ENCODE results near the gene CWF19L1. TPM values are rescaled to one million over a fixed set of nuclear protein-coding genes. Genes with fewer than 3 reads are reported as not detected.

CWF19L1 gene
- total RNA-seq (ENCODE audit: low replicate concordance) = 18.4 and 25.1 TPM in 2 replicates
- long read RNA-seq, transcript CWF19L1-201 (14 exons, 1,815 nt) = major isoform, 19 of 42 reads
- long read RNA-seq, partial matches to known transcripts = 8 of 42 reads
- long read RNA-seq, other reads (novel, unspliced or antisense) = 15 of 42 reads

DNA sequence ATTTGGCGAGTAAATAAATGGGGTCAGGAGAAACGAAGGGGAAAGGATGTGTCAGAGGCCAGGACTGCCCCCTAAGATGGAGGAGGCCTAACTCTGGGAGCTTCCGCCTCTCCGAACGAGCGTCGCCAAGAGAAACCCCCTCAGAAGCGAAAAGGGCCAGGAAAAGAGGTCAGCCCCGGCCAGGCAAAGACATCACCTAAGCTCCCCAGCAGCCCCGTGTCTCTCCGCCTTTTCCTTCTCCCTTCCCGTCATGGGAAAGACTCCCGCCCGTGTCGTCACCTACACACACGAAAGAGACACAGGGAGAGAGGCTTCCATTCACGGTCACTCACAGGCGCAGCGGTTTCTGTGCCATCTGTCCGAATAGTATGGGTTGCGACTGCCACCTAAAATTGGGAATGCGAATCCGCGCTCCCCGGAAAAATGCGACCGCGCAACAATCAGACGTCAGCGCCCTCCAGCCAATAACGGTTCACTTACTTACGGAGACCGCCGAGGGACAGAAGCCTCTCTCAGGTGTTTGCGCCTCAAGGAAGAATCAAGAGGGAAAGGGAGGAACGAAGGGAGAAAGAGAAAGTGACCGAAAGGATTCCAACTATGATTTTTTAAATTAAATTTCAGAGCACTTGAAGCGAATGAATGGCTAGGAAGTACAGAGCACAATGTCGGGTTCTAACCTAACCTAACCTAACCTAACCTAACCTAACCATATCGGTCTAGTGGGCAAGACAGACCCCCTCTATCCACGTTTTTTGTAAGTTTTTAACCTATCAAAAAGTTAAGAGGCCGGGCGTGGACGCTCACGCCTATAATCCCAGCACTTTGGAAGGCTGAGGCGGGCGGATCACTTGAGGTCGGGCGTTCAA lies at the start of gene CWF19L1:
Gene CWF19L1 (minus strand): TSS at position 400 of the 866 bp plus-strand sequence. CDS start 45 bp downstream, at position 355.
- Mint-ChIP-seq H3K36me3 (peaks cover 6% of the 10 kb centered on the region), H3K4me1 (ENCODE audit: unreplicated experiment) (peaks cover 5% of the 10 kb centered on the region), H3K9me3 (no peaks in the 10 kb centered on the region), H3K4me3 (peak within 1 kb of the TSS; percentile 99), H3K27ac (peak within 1 kb of the TSS; percentile 96), H3K27me3 (no peaks in the 10 kb centered on the region)
- TF ChIP-seq, protein P1, sequence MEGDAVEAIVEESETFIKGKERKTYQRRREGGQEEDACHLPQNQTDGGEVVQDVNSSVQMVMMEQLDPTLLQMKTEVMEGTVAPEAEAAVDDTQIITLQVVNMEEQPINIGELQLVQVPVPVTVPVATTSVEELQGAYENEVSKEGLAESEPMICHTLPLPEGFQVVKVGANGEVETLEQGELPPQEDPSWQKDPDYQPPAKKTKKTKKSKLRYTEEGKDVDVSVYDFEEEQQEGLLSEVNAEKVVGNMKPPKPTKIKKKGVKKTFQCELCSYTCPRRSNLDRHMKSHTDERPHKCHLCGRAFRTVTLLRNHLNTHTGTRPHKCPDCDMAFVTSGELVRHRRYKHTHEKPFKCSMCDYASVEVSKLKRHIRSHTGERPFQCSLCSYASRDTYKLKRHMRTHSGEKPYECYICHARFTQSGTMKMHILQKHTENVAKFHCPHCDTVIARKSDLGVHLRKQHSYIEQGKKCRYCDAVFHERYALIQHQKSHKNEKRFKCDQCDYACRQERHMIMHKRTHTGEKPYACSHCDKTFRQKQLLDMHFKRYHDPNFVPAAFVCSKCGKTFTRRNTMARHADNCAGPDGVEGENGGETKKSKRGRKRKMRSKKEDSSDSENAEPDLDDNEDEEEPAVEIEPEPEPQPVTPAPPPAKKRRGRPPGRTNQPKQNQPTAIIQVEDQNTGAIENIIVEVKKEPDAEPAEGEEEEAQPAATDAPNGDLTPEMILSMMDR (conservative IDR thresholded peaks at IDR 0.05) = no peak
- peak; percentile 84 for DNase-seq (ENCODE audit: extremely low spot score, unreplicated experiment)

DNA sequence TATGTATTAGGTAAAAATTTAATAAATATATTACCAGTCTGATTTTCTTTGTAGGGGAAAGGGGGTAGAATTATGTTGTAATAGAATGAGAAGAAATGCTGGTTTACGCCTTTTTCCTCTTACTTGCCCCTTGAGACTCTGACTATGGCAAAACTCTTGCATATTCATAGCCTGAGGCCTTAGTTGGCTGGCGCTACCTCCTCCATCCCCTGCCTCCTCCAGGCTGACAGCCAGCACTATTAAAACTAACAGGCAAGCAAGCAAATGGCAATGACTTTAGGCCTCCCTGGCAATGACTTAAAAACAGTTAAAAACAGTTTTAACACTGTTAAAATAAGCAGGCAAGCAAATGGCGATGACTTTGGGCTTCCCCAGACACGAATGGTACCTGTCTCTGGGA lies 48.2 kb upstream of the CWF19L1 start:
- H3K36me3 Mint-ChIP-seq = no peaks in the 10 kb centered on the region
- H3K27me3 Mint-ChIP-seq = peaks cover 73% of the 10 kb centered on the region
- TF ChIP-seq, protein P1 (conservative IDR thresholded peaks at IDR 0.05) = no peak
- no peak overlapping the region for H3K4me3 Mint-ChIP-seq
- H3K27ac Mint-ChIP-seq = no peak overlapping the region
- DNase-seq (ENCODE audit: extremely low spot score, unreplicated experiment) = no peak
- no peaks in the 10 kb centered on the region for H3K9me3 Mint-ChIP-seq
- H3K4me1 Mint-ChIP-seq (ENCODE audit: unreplicated experiment) = no peaks in the 10 kb centered on the region

DNA sequence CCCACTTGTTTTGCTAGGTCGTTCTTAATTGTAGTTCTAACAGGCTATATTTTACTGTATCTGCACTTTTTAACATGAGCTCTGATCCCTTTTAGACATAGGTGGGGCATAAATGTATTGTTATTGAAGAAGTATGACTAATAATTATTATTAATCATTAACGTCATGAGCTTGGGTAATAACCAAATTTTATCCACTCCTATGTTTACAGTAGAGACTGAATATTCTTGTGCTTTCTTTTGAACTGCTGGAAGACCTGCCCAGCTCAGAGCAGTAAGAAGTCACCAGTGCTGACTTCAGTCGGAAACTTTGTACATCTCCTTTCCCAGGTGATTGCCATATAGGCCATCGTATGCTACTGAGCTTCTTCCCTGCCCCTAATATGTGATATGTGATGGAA lies 43.9 kb upstream of the CWF19L1 start:
- H3K4me1 Mint-ChIP-seq (ENCODE audit: unreplicated experiment) = no peaks in the 10 kb centered on the region
- H3K4me3 Mint-ChIP-seq = no peak overlapping the region
- no peak overlapping the region for H3K27ac Mint-ChIP-seq
- TF ChIP-seq, protein P1 (conservative IDR thresholded peaks at IDR 0.05) = no peak
- H3K36me3 Mint-ChIP-seq = no peaks in the 10 kb centered on the region
- DNase-seq (ENCODE audit: extremely low spot score, unreplicated experiment) = no peak
- H3K9me3 Mint-ChIP-seq = no peaks in the 10 kb centered on the region
- peaks cover 73% of the 10 kb centered on the region for H3K27me3 Mint-ChIP-seq

DNA sequence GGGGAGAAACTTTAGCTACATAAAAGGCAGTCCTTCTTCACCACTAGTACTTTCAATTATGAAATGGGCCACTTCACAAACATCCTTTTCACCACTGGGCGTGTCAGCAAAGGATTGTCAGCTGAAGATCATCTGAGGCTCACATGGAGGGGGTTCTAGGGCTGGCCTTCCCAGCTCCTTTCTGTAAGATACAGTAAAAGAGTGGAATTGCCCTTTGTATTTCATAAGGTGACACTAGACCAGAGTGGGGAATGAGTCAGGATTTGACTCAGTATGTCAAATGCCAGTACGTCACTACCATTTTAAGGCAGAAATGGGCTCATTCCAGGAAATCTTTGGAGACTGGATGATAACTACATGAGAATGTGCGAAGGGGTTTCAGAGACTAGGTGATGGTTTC lies 40.2 kb upstream of the CWF19L1 start:
- Mint-ChIP-seq H3K27me3 (peaks cover 56% of the 10 kb centered on the region), H3K36me3 (no peaks in the 10 kb centered on the region), H3K4me1 (ENCODE audit: unreplicated experiment) (peaks cover 5% of the 10 kb centered on the region), H3K27ac (no peak overlapping the region), H3K4me3 (no peak overlapping the region), H3K9me3 (no peaks in the 10 kb centered on the region)
- TF ChIP-seq, protein P1 (conservative IDR thresholded peaks at IDR 0.05) = no peak
- DNase-seq (ENCODE audit: extremely low spot score, unreplicated experiment) = no peak

DNA sequence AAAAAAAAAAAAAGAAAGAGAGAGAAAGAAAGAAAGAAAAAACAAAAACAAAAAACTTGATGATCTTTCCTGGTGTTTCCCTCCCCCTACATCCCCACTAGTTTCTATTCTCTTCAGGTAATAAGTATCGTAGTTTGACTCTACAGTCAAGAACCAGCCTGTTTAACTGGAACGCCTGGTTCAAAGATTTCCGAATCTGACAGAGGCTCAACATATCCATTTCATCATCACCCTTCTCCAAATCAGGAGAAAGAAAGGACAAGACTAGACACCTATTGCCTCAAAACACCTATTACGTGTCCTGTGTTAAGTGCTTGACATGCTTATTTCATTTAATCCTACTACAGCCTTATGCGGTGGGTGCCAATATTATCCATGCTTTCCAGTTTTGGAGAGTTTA lies 39.4 kb upstream of the CWF19L1 start:
- peaks cover 47% of the 10 kb centered on the region for H3K27me3 Mint-ChIP-seq

More for the DNA sequence above, 39.4 kb upstream of the CWF19L1 start:
- H3K27ac Mint-ChIP-seq = peak overlapping the region; percentile 37
- no peak for DNase-seq (ENCODE audit: extremely low spot score, unreplicated experiment)
- peaks cover 5% of the 10 kb centered on the region for H3K4me1 Mint-ChIP-seq (ENCODE audit: unreplicated experiment)
- H3K4me3 Mint-ChIP-seq = no peak overlapping the region
- H3K9me3 Mint-ChIP-seq = no peaks in the 10 kb centered on the region
- TF ChIP-seq, protein P1 (conservative IDR thresholded peaks at IDR 0.05) = no peak
- H3K36me3 Mint-ChIP-seq = no peaks in the 10 kb centered on the region

Measured in type B pancreatic cell (in vitro differentiated cells).